Esophagus muscularis mucosa (tissue), 3 donors: ENCODE data around the gene NKX2-3.

Experiments used
- POLR2A ChIP-seq: fragments of 450-650 bp; IDR thresholded peaks from one replicate; pipeline ENCODE4 v1.6.1; 2017; ENCODE audit warnings: antibody characterized with exemption, moderate library complexity, mild to moderate bottlenecking, low read depth
- POLR2AphosphoS5 ChIP-seq, 2 donors: sonication (generic); formaldehyde crosslinking; IDR thresholded peaks; one replicate each; pipeline ENCODE4 v1.6.1; 2017; ENCODE audit warnings: antibody characterized with exemption in 2 of 2
- TF ChIP-seq, protein P1 (sequence below), 3 experiments: fragments of 200-600 bp in 2 of 3; fragments of 450-650 bp in 1 of 3; sonication (generic) in 2 of 3; IDR thresholded peaks; one replicate each; pipeline ENCODE4 v1.5.1; 2017 to 2019; ENCODE audit warnings: antibody characterized with exemption in 3 of 3, mild to moderate bottlenecking in 2 of 3, moderate library complexity in 1 of 3

DNA sequence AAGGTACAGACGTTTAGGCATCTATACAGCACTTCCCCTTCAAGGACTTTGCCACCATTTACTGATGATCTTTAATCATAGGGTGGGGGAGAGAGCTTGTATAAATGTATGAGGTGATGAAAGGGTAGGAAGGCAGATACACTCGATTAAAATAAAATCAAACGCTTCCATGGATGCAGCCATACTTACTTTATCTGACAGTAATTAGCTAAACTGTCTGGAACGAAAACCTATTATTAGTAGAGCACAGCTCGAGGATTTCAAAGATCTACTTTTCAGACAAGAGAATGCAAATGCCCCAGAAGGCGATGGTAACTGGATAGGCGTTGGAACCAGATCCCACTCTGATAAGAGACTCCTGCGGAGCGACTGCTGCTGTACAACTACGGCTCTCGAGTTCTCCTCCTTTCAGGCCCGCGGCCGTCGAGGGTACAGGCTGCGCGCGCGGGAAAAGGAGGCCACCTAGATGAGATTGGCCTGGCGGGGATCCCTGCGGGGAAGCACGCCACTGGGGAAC is 3.1 kb upstream of the NKX2-3 start:
- no peak for TF ChIP-seq POLR2A
- TF ChIP-seq, protein P1, sequence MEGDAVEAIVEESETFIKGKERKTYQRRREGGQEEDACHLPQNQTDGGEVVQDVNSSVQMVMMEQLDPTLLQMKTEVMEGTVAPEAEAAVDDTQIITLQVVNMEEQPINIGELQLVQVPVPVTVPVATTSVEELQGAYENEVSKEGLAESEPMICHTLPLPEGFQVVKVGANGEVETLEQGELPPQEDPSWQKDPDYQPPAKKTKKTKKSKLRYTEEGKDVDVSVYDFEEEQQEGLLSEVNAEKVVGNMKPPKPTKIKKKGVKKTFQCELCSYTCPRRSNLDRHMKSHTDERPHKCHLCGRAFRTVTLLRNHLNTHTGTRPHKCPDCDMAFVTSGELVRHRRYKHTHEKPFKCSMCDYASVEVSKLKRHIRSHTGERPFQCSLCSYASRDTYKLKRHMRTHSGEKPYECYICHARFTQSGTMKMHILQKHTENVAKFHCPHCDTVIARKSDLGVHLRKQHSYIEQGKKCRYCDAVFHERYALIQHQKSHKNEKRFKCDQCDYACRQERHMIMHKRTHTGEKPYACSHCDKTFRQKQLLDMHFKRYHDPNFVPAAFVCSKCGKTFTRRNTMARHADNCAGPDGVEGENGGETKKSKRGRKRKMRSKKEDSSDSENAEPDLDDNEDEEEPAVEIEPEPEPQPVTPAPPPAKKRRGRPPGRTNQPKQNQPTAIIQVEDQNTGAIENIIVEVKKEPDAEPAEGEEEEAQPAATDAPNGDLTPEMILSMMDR (IDR thresholded peaks at IDR 0.05): no peak
- TF ChIP-seq POLR2AphosphoS5 (IDR thresholded peaks at IDR 0.05): no peak
